Activated gamma-delta T cell treated with Interleukin-2 at 50 U/mL for 16 hours (primary cell): ENCODE data around the gene NFKBIZ.
"Not testable (repeated sequence)": the region's sequence is repeated elsewhere in the genome, so short reads cannot be mapped to it uniquely, and the experiment has no call there.

Source experiments
- DNase-seq: peaks from one replicate; pipeline ENCODE4 v3.0.0-alpha.2; 2020

NFKBIZ gene

DNA sequence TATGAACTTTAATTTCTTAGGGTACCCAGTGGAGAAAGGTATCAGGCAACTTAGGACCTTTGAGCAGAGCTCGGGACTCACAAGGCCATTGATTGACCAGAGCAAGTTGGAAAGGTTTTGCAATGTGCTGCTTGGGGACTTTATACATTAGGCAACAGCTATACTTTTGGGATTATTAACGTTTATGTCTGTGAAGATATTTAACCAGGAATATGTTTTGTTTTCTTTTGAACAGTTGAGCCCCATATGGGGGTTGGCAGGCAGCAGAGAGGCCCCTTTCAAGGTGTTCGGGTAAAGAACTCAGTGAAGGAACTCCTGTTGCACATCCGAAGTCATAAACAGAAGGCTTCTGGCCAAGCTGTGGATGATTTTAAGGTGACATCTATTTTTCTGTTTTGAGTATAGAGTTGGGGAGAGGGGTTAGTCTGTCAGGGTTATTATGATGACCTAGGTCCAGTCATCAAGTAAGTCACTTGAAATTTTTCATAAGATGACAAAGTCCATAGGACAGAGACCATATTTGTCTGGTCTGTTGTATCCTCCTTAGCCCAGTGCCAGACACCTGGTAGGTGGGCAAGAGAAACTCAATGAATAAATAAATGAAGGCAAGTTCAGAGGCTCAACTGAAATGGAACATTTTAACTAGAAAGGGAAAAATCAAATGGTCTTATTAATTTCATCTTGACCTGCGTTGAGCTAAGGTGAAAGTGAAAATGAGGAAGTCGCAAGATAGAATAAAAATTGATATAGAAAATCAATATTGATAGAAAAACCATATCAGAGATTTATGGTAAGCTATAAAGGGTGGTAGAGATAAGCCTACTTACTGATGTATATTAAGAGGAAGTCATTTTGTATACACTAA is 2.8 kb downstream of the NFKBIZ start:
- no peak for DNase-seq

DNA sequence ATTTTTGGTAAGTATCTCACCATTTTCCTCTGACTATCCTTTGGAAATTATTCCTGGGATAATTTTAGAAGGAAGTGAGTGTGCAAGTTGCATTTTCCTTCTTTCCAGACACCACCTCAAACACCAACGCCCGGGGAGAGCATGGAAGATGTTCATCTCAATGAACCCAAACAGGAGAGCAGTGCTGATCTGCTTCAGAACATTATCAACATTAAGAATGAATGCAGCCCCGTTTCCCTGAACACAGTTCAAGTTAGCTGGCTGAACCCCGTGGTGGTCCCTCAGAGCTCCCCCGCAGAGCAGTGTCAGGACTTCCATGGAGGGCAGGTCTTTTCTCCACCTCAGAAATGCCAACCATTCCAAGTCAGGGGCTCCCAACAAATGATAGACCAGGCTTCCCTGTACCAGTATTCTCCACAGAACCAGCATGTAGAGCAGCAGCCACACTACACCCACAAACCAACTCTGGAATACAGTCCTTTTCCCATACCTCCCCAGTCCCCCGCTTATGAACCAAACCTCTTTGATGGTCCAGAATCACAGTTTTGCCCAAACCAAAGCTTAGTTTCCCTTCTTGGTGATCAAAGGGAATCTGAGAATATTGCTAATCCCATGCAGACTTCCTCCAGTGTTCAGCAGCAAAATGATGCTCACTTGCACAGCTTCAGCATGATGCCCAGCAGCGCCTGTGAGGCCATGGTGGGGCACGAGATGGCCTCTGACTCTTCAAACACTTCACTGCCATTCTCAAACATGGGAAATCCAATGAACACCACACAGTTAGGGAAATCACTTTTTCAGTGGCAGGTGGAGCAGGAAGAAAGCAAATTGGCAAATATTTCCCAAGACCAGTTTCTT is 3.9 kb downstream of the NFKBIZ start:
- no peak for DNase-seq

DNA sequence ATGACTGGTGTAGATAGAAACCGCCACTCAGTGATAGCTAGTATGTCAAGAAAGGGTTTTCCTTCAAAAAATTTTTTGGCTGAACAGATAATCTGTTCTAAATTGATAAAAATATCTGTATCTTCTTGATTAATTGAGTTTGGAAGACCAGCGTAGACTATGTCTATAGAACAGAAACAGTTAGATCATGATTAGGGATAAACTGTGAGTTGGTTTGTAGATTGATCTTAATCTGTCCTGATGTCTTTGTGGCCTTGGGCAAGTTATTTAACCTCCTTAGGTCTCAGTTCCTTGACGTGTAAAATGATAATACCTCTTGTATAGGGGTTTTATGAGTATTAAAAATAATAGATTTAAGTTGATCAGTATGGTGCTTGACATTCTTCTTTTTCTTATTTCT is 4.7 kb downstream of the NFKBIZ start:
- no peak for DNase-seq

DNA sequence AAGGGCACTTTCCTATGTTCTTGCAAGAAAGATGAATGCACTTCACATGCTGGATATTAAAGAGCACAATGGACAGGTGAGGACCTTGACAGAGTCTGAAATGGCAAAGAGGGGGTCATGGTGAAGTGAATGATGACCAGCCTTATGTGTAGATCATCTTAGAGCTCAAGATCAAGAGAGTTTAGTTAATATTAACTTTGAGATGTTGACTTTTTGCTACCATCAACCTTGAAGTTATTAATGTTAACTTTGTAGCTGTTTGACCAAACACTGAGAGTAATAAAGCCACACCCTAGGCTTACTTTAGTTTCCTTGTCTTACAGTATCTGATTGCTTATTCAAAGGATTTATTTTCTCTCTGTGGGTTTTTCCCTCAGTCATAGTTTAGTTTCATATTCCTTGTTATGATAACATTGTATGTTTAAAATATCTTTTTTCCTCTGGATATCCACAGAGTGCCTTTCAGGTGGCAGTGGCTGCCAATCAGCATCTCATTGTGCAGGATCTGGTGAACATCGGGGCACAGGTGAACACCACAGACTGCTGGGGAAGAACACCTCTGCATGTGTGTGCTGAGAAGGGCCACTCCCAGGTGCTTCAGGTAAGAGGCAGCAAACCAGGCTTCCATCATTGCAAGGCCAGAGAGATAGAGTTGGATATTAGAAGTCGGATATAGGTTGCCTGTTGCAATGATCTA is 5.4 kb downstream of the NFKBIZ start:
- DNase-seq = no peak

DNA sequence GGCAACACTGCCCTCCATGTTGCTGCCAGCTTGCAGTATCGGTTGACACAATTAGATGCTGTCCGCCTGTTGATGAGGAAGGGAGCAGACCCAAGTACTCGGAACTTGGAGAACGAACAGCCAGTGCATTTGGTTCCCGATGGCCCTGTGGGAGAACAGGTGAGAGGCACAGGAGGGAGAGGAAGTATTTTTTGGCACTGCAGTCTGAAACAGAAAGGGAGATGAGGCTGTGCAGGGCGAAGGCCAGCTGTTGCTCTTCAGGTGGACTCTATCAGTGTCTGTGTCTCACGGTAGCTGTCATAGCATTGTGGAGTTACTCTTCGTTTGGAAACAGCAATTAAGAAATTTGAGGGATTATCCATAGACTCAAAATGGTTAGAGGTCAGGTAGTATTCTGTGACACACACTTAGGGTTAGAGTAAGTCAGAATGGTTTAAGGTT is 8.0 kb downstream of the NFKBIZ start:
- DNase-seq = no peak

DNA sequence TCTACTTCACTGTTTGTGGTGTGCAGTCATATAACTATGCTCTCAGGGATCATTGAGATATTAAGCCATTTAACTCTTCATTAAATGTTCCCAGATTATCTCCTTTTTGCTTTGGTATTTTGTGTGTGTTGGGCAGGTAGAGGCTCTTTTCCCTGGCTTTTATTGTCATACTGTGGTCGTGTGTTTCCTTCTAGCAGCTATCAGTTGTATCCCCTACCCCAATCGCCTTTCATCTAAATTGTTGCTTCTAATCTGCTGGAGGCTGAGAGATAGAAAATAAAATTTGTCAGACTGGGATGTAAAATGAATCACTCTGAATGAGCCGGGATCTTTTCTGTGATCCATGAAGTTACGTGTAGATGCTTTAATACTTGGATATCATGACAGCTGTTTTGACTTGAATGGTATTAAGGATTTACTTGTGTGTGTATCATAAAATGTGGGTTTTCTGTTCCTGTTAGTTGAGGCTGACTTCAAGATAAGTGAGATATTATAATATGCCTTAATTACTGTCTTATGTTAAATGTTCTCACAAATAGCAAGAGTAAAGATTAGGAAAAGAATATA is 9.2 kb downstream of the NFKBIZ start:
- DNase-seq = no peak

DNA sequence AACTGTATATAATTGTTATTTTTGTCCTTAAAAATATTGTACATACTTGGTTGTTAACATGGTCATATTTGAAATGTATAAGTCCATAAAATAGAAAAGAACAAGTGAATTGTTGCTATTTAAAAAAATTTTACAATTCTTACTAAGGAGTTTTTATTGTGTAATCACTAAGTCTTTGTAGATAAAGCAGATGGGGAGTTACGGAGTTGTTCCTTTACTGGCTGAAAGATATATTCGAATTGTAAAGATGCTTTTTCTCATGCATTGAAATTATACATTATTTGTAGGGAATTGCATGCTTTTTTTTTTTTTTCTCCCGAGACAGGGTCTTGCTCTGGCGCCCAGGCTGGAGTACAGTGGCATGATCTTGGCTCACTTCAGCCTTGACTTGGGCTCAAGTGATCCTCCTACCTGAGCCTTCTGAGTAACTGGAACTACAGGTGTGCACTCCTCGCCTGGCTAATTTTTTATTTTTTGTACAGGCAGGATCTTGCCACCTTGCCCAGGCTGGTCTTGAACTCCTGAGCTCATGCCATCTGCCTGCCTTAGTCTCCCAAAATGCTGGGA is 10.7 kb downstream of the NFKBIZ start:
- no peak for DNase-seq

DNA sequence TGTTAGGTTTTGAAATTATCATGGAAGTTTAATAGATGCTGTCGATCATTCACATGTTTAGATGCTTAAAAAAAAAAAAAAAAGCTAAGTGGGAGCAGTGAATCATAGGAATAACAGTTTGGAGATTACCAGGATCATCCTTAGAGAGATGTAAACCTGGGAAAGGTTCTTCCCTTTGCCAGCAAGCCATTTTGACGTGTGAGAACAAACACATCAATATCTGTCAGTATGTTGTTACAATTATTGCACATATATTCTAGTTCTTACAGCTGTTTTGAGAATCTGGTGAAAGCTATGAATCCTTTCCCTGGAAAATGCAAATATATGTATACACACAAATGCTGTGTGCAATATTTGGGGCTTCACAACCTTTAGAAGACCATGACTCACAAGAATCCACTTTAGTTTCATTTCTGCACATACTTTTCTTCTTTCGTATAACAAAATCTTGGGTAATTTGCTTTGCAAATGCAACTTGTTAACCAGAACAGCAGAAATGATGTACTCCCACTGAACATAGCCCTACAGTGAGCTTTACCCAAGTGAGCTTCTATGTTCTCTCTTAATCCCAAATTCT is 12.0 kb downstream of the NFKBIZ start:
- DNase-seq = no peak

DNA sequence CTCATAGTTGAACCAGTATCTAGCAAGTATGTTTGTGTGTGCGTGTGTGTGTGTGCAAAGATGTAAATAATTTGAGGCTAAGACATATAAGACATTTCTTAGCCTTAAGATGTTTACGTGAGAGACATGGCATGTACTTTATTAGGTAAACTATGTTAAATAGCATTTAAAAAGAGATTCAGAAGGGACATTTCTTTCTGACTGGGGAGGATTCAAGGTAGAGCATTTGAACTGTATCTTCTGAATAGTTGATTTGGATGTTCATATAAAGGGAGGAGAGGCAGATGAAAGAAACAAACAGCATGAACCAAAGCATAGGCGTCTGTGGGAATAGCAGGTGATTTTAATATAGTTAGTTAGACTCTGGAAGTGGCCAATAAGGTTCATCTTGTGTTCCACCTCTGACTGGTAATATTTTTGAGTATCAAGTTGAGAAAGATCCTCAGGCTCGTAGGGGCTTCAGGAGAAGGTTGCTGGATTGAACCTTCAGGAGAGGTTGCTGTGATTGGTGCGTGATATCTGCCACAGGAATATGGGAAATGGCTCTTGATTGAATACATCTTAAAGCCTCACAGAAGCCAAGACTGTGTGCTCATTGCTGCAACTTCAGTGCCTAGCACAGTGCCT is 12.6 kb downstream of the NFKBIZ start:
- no peak for DNase-seq

DNA sequence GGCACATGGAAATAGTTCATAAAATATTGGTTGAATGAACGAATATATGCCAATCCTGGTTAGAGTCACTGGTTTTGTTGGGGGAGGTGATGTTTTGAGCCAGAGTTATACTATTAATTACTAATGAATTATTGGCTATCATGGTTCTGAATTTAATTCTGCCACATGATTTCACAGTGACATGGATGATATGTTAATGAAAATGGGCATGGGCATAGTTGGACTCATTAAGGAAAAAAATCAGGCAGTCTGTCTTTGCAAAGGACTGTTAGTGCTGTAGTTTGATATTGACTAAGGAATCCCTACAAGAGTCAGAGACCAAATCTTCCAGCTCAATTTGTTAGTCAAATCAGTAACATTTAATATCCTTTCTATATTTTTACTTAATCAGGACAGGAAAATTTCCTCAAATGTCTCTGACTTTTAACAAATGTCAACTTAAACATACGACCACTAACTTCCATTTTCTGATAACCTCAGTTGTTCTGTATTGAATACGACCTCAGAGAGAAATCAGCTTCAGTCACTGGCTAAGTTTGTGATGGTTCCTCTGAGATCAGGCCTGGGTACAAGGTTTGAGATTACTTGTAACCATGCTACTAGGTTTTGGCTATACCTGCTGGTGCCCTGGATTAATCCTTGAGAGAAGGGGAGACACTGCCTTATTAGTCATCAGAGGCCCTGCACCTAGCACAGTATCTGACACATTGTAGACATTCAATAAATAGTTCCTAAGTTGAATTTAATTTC is 13.3 kb downstream of the NFKBIZ start:
- DNase-seq = no peak

DNA sequence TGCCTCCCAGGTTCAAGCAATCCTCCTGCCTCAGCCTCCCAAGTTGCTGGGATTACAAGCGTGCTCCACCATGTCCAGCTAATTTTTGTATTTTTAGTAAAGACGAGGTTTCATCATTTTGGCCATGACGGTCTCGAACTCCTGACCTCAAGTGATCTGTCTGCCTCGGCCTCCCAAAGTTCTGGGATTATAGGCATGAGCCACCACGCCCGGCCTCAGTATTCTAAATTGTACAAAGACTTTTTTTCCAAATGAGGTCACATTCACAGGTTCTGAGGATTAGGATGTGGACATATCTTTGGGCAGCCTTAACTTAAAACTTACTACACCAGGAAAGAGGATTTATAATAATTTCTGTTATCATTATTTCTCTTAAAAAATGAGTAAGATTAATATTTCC is 15.6 kb downstream of the NFKBIZ start:
- DNase-seq = not testable (repeated sequence)

DNA sequence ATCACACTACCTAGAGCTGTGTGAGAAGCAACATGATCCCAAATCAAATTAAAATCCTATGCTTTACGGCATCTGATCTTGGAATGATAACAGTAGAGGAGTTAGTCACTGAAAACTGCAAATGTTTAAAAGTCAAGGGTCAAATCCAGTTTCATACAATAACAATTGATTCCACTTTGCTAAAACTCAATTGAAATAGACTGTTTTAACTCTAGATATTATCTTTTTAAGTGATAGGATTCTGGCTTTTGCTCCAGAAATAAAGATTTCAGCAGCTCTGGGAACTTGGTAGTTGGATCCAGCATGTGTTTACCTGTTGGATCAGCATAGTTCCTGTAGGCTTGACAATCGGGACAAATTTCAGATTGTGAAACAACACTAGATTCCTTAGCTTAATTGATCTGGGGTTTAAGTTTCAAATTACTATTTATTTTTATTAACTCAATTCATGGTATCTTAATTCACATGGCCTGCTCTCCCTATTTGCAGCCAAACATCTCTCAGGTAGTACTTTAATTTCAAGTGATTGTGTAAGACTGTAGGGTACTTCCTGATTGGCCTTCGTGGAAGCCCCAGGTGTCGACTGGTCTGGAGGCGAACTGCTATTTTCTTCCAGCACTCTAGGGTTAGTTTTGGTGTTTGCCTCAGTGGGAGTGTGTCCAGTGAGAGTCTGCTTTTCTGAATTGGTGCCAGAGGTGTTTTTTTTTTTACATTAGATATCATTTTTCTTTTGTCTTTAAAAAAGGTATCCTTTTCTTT is 16.6 kb downstream of the NFKBIZ start:
- DNase-seq = no peak

DNA sequence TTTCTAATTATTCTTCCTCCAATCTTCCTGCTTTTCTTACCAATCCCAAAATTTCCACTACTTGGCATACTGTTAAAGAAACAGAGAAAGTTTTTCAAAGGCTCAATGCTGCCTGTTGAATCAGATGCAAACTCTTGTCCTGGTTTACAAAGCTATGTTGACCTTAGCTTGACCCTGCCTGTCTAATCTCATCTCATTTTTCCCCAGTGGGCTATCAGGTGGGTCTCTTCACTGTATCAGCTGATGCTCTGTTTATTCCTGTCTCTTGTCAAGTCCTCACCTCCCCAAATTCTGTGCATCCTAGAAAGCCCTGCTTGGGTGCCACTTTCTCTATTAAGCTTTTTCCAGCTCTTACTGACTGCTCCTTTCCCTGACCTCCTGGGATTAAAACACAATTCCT is 18.2 kb downstream of the NFKBIZ start:
- DNase-seq = no peak

DNA sequence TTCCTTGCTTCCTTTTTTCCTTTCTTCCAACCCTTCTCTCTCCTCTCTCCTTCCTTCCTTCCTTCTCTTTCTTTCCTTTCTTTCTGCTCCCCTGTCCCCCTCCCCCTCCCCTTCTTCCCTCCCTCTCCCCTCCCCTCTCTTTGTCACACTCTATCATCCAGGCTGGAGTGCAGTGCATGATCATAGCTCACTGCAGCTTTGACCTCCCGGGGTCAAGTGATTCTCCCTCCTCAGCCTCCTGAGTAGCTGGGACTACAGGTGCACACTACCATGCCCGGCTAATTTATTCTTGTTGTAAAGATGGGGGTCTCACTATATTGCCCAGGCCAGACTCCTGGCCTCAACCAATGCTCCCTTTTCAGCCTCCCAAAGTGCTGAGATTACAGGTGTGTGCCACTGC is 18.7 kb downstream of the NFKBIZ start:
- no peak for DNase-seq

DNA sequence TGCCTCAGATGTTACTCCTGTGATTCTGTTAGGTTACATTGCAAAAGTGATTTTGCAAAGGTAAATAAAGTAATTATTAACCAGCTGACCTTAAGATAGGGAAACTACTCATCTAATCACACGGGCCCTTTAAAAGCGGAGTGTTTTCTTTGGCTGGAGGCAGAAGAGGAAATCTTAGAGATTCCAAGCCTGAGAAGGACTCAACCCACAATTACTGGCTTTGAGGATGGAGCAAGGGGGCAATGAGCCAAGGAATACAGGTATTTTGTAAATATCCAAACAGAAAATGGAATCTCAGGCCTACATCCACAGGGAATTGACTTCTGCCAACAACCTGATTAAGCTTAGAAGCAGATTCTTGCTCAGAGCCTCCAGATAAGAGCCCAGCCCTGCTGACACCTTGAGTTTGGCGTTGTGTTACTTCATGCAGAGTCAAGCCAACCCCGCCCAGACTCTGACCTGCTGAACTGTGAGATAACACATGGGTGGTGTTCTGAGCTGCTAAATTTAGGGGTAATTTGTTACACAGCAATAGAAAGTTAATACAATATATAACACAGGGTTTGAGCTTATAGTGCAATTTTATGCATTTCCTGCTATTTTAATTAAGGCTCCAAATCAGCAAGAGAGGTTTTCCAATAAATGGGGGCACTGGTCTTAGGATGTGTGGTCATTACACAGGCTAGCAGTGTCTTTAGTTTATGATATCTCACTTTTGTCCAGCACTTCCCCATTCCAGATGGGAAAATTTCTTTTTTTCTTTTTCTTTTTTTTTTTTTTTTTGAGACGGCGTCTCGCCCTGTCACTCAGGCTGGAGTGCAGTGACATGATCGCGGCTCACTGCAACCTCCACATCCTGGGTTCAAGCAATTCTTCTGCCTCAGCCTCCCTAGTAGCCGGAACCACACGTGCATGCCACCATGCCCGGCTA is 19.5 kb downstream of the NFKBIZ start:
- no peak for DNase-seq

DNA sequence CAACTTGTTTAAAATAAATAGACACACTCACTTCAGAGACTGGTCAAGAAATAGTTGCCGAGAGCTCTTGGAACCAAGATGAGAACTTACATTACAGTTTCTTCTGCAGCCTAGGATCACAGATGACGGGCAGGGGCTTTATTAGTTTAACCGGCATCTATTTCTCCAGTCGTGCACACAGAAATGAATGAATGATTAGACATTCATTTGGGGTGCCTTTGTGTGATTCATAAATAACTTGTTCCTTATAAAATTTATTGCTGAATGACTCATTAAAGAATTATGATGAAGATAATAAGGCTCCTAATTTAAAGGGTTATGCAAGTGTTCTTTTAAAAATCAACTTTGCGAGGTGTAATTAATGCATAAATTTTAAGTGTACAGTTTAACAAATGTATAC is 20.8 kb downstream of the NFKBIZ start:
- no peak for DNase-seq

DNA sequence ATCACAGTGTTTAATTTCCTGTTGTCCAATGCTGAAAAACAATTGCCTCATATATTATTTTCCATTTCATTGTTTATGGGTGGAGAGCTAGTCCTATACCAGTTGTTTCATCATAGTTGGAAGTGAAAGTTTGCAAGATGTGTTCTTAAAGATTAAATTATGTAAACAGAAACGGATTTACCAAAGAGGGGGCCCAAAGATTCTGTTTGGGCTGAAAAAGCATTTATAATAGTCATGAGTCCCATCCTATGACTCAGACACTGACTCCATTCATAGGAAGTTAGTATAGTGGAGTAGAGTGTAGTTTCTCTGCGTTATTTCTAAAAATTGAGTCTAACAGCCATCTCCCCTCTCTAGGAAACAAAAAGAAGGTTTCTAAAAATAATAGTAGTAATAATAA is 24.3 kb downstream of the NFKBIZ start:
- no peak for DNase-seq

DNA sequence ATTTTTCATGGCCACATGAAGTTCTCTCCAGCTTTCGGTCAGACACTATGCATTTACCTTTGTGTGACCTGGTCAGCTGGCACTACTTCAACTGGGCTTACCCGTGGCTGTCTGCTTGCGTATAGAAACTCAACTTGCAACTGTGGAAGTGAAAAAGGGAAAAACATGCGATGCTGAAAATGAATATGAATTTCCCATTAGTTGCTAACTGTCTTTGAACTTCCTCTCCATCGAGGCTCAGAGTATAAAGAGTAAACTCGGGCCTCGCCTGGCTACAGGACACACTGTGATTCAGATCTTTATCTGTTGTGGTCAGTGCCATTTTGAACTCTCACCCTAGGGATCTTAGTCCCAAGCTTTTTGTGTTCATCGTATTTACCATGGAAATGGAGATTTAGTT is 26.8 kb downstream of the NFKBIZ start:
- no peak for DNase-seq

DNA sequence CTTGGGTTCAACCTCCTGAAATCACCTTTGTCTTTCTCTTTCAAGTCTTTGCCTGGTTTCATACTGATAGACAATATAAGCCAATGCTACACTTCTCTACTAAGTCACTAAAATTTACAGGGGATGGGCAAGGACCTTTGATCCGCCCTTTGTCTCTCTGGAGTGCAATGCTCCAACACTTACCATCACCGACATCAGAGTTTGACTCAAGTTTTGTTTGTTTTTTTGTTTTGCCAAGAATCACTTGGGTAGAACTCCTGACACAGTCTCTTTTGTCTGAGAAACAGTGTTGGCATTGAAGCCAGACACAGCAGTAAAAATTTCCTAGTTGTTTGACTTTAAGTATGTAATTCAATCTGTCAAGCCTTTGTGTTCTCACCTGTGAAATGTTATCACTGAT is 29.3 kb downstream of the NFKBIZ start:
- DNase-seq = no peak
